Fibroblast of the aortic adventitia (primary cell): Measurements from ENCODE around the gene CTBP1. TPM values are rescaled to one million over a fixed set of nuclear protein-coding genes. Genes with fewer than 3 reads are reported as not detected.
A peak's percentile ranks its signal among the peaks of the same experiment; 100 is the strongest.
"Not testable (repeated sequence)": the region's sequence is repeated elsewhere in the genome, so short reads cannot be mapped to it uniquely, and the experiment has no call there.

Source experiments
- DNase-seq: peaks from one replicate; pipeline ENCODE4 v3.0.0-alpha.2; 2010; ENCODE audit warnings: low read depth
- H3K4me3 ChIP-seq: 2 replicates; pipeline ENCODE4 v1.5.1; 2011; ENCODE audit warnings: low read depth, mild to moderate bottlenecking, control low read depth, low read length, moderate library complexity
- CTCF ChIP-seq: IDR thresholded peaks from 2 replicates; pipeline ENCODE4 v1.5.1; 2011; ENCODE audit warnings: mild to moderate bottlenecking, low read length, control low read depth, inconsistent platforms; ENCODE audit not compliant: insufficient read depth
- total RNA-seq: library from RNA; depleted of rRNA; stranded (reverse); fragments of >200 nt; gene quantifications from 2 replicates; pipeline ENCODE4 v1.2.3, GENCODE V29; 2012; ENCODE audit warnings: low replicate concordance

The CTBP1 gene
- total RNA-seq, 1 donor, result 141 TPM

GRCh38 chr4:1295405-1296055, 46.6 kb upstream of the CTBP1 start:
- DNase-seq, result no peak
- no peak overlapping the region for H3K4me3 ChIP-seq
- TF ChIP-seq CTCF, result no peak

GRCh38 chr4:1294891-1295290, 46.0 kb upstream of the CTBP1 start:
- DNase-seq, result no peak
- no peak for TF ChIP-seq CTCF
- H3K4me3 ChIP-seq, result no peak overlapping the region

GRCh38 chr4:1294424-1294823, 45.5 kb upstream of the CTBP1 start:
- TF ChIP-seq CTCF, result no peak
- no peak for DNase-seq

GRCh38 chr4:1293991-1294390, 45.1 kb upstream of the CTBP1 start:
- peak; percentile 38 for DNase-seq
- TF ChIP-seq CTCF, result no peak
- H3K4me3 ChIP-seq, result no peak overlapping the region

More at GRCh38 chr4:1294424-1294823, 45.5 kb upstream of the CTBP1 start:
- H3K4me3 ChIP-seq, result no peak overlapping the region

- no peak for TF ChIP-seq CTCF
- H3K4me3 ChIP-seq, result no peak overlapping the region
- no peak for DNase-seq
Observed at GRCh38 chr4:1293531-1293941, 44.6 kb upstream of the CTBP1 start.

- not testable (repeated sequence) for DNase-seq
Observed at GRCh38 chr4:1292703-1293011, 43.7 kb upstream of the CTBP1 start.

GRCh38 chr4:1291996-1292702, 43.2 kb upstream of the CTBP1 start:
- DNase-seq, result no peak
- no peak for TF ChIP-seq CTCF
- peak overlapping the region; percentile 6 for H3K4me3 ChIP-seq

More at GRCh38 chr4:1292703-1293011, 43.7 kb upstream of the CTBP1 start:
- H3K4me3 ChIP-seq, result not testable (repeated sequence)
